ENCODE results near the gene CFAP100. TPM values are rescaled to one million over a fixed set of nuclear protein-coding genes. Genes with fewer than 3 reads are reported as not detected.

CFAP100 gene
- total and polyA plus RNA-seq, 10 of the 15 experiments (the other 5 are each of a cell fraction or from before 2014, with no cell fraction given), result 0.04 to 0.27 TPM; not detected in 8

GRCh38 chr3:126351771-126352475 lies 42.8 kb upstream of the CFAP100 start:
- SMC1A ChIA-PET (ENCODE audit: uncharacterized antibody, unreplicated experiment), result no interaction called here
- RAD21 ChIA-PET (ENCODE audit: unreplicated experiment), result no interaction called here
- intact Hi-C loops (cut with micrococcal nuclease; ENCODE audit: unreplicated experiment), result no loop called here
- H3K27me3 ChIP-seq (replicated peaks in 1 of 2; ENCODE audit: control insufficient read depth in 2 of 2, insufficient read depth in 2 of 2, low read length in 1 of 2), result peaks cover 5 to 11% of the 10 kb centered on the region in 2 experiments; a peak in 3 of 4 replicates
- H2AFZ ChIP-seq (ENCODE audit: control insufficient read depth, low read depth, low read length), result no peak overlapping the region
- in situ Hi-C loops (cut with MboI), result no loop called here
- FAIRE-seq (no peak), ATAC-seq (no peak), DNase-seq (ENCODE audit: low read depth, low spot score) (no peak)
- H3K27ac ChIP-seq (ENCODE audit: control insufficient read depth, insufficient read depth), result no peak overlapping the region
- TF ChIP-seq ELK1 (IDR thresholded peaks at IDR 0.05; ENCODE audit: low read depth, low read length) (no peak), HDAC6 (IDR thresholded peaks at IDR 0.05; ENCODE audit: unreplicated experiment) (no peak), HCFC1 (IDR thresholded peaks at IDR 0.05; ENCODE audit: low read length) (no peak), CHD1 (IDR thresholded peaks at IDR 0.05; ENCODE audit: low read depth, low read length) (no peak), REST (IDR thresholded peaks at IDR 0.05; ENCODE audit: low read depth, low read length) (no peak), TARDBP (IDR thresholded peaks at IDR 0.05; ENCODE audit: borderline replicate concordance) (no peak), ZBTB4 (CRISPR knock-in tag; IDR thresholded peaks at IDR 0.05) (no peak), RFX5 (IDR thresholded peaks at IDR 0.05; ENCODE audit: low read depth, low read length) (no peak), KLF5 (IDR thresholded peaks at IDR 0.05; ENCODE audit: partially characterized antibody) (no peak), POLR2AphosphoS2 (IDR thresholded peaks at IDR 0.05; ENCODE audit: low read depth, low read length) (no peak), KAT2A (conservative IDR thresholded peaks at IDR 0.05; ENCODE audit: control insufficient read depth, low read depth, low read length) (no peak), RAD51 (IDR thresholded peaks at IDR 0.05) (no peak), DPF2 (IDR thresholded peaks at IDR 0.05) (no peak), ZNF24 (IDR thresholded peaks at IDR 0.05) (no peak), USF2 (IDR thresholded peaks at IDR 0.05; ENCODE audit: borderline replicate concordance, low read depth, low read length) (no peak), ESRRA (IDR thresholded peaks at IDR 0.05; ENCODE audit: low read length) (no peak)
- H3K4me3 ChIP-seq, result no peak overlapping the region
- no peaks in the 10 kb centered on the region for H3K79me2 ChIP-seq (ENCODE audit: control insufficient read depth, insufficient read depth, low read length)
- no peaks in the 10 kb centered on the region for H3K4me1 ChIP-seq (ENCODE audit: control insufficient read depth, insufficient read depth, low read length)
- no peaks in the 10 kb centered on the region for H3K9me3 ChIP-seq (replicated peaks; ENCODE audit: control insufficient read depth, insufficient read depth, low read length)
- H3K9ac ChIP-seq (ENCODE audit: control insufficient read depth, insufficient read depth, low read length), result no peak overlapping the region
- no peak overlapping the region for H3K4me2 ChIP-seq (ENCODE audit: control insufficient read depth, insufficient read depth)
- BruUV-seq (replicated peaks), result no TSS peak
- H3K36me3 ChIP-seq (ENCODE audit: control insufficient read depth in 2 of 2, insufficient read depth in 2 of 2, low read length in 1 of 2), result no peaks in the 10 kb centered on the region
- POLR2A ChIA-PET, result no interaction called here
- CTCF ChIA-PET, result no interaction called here
- no peaks in the 10 kb centered on the region for H4K20me1 ChIP-seq (ENCODE audit: control insufficient read depth, insufficient read depth)
- 63% methylated on average over 18 of the region's 18 CpGs for WGBS (ENCODE audit: insufficient coverage, insufficient replicate concordance, low lambda C conversion rate, missing lambda C conversion rate)

Measured in GM12878 (cell line).